ENCODE results near the gene P2RY8.
A peak's percentile ranks its signal among the peaks of the same experiment; 100 is the strongest.
"Not testable (repeated sequence)": the region's sequence is repeated elsewhere in the genome, so short reads cannot be mapped to it uniquely, and the experiment has no call there.

The P2RY8 gene

GRCh38 chrX:1487401-1487800, 49.6 kb downstream of the P2RY8 start:
- no peak for DNase-seq (ENCODE audit: low spot score)

GRCh38 chrX:1486749-1487361, 50.1 kb downstream of the P2RY8 start:
- DNase-seq (ENCODE audit: low spot score), result no peak

- DNase-seq (ENCODE audit: low spot score), result no peak
Measured at GRCh38 chrX:1486177-1486576, 50.8 kb downstream of the P2RY8 start.

- DNase-seq (ENCODE audit: low spot score), result no peak
Measured at GRCh38 chrX:1485033-1485432, 52.0 kb downstream of the P2RY8 start.

GRCh38 chrX:1484638-1485019, 52.4 kb downstream of the P2RY8 start:
- DNase-seq (ENCODE audit: low spot score), result no peak

- no peak for DNase-seq (ENCODE audit: low spot score)
Measured at GRCh38 chrX:1483843-1484637, 52.9 kb downstream of the P2RY8 start.

GRCh38 chrX:1482530-1482928, 54.5 kb downstream of the P2RY8 start:
- not testable (repeated sequence) for DNase-seq (ENCODE audit: low spot score)

GRCh38 chrX:1481636-1482529, 55.1 kb downstream of the P2RY8 start:
- DNase-seq (ENCODE audit: low spot score), result no peak

GRCh38 chrX:1480082-1480785, 56.8 kb downstream of the P2RY8 start:
- DNase-seq (ENCODE audit: low spot score), result no peak

GRCh38 chrX:1477801-1478458, 59.1 kb downstream of the P2RY8 start:
- DNase-seq (ENCODE audit: low spot score), result no peak

GRCh38 chrX:1477229-1477628, 59.8 kb downstream of the P2RY8 start:
- DNase-seq (ENCODE audit: low spot score), result no peak

GRCh38 chrX:1476682-1477081, 60.3 kb downstream of the P2RY8 start:
- DNase-seq (ENCODE audit: low spot score), result no peak

- no peak for DNase-seq (ENCODE audit: low spot score)
Measured at GRCh38 chrX:1475881-1476280, 61.1 kb downstream of the P2RY8 start.

GRCh38 chrX:1475481-1475880, 61.5 kb downstream of the P2RY8 start:
- no peak for DNase-seq (ENCODE audit: low spot score)

- not testable (repeated sequence) for DNase-seq (ENCODE audit: low spot score)
Measured at GRCh38 chrX:1474593-1474992, 62.4 kb downstream of the P2RY8 start.

GRCh38 chrX:1472975-1473374, 64.0 kb downstream of the P2RY8 start:
- DNase-seq (ENCODE audit: low spot score), result no peak

GRCh38 chrX:1468250-1468772, 68.7 kb downstream of the P2RY8 start:
- DNase-seq (ENCODE audit: low spot score), result peak; percentile 41

GRCh38 chrX:1466971-1467561, 69.9 kb downstream of the P2RY8 start:
- DNase-seq (ENCODE audit: low spot score), result no peak

- DNase-seq (ENCODE audit: low spot score), result no peak
Measured at GRCh38 chrX:1466232-1466661, 70.7 kb downstream of the P2RY8 start.

GRCh38 chrX:1465286-1466231, 71.4 kb downstream of the P2RY8 start:
- DNase-seq (ENCODE audit: low spot score), result no peak
